ENCODE data around the gene COL4A2. TPM values are rescaled to one million over a fixed set of nuclear protein-coding genes. Genes with fewer than 3 reads are reported as not detected.

Gene COL4A2
- total RNA-seq, 6 experiments from 2014 or later, result 8.4 to 65.8 (median 42.5) TPM

GRCh38 chr13:110442930-110443621 is 136.0 kb downstream of the COL4A2 start:
- Histone ChIP-seq H3K27me3 (no peaks in the 10 kb centered on the region), H3K36me3 (no peaks in the 10 kb centered on the region), H3K27ac (no peak overlapping the region), H3K9me3 (no peaks in the 10 kb centered on the region), H3K4me3 (no peak overlapping the region), H3K4me1 (no peaks in the 10 kb centered on the region)
- ATAC-seq, result peak in 1 of 4 donors; percentile 8
- WGBS (ENCODE audit: insufficient coverage, low coverage, low lambda C conversion rate, missing lambda C conversion rate), result 58% methylated on average over 10 of the region's 10 CpGs
- DNase-seq, result no peak
- TF ChIP-seq CTCF (IDR thresholded peaks at IDR 0.05) (no peak), POLR2A (IDR thresholded peaks at IDR 0.05) (no peak)
- intact Hi-C loops (cut with DNase I), result no loop called here

- Histone ChIP-seq H3K36me3 (no peaks in the 10 kb centered on the region), H3K4me1 (no peaks in the 10 kb centered on the region), H3K9me3 (no peaks in the 10 kb centered on the region), H3K27ac (no peak overlapping the region), H3K4me3 (no peak overlapping the region), H3K27me3 (no peaks in the 10 kb centered on the region)
- DNase-seq (no peak), ATAC-seq (no peak)
- no peak for TF ChIP-seq POLR2A (IDR thresholded peaks at IDR 0.05)
- TF ChIP-seq CTCF (IDR thresholded peaks at IDR 0.05), result no peak
- intact Hi-C loops (cut with DNase I), result no loop called here
- WGBS (ENCODE audit: insufficient coverage, low coverage, low lambda C conversion rate, missing lambda C conversion rate), result 50% methylated on average over 6 of the region's 12 CpGs
Observed at GRCh38 chr13:110443622-110444225, 136.6 kb downstream of the COL4A2 start.

- WGBS (ENCODE audit: insufficient coverage, low coverage, low lambda C conversion rate, missing lambda C conversion rate), result 64% methylated on average over 7 of the region's 7 CpGs
- ATAC-seq, result peak in 2 of 4 donors; percentile 27 to 49
- no peak for TF ChIP-seq POLR2A (IDR thresholded peaks at IDR 0.05)
- TF ChIP-seq CTCF (IDR thresholded peaks at IDR 0.05), result peak; percentile 8 to 29 (median 23)
- no peaks in the 10 kb centered on the region for H3K4me1 ChIP-seq
- no peak for DNase-seq
- intact Hi-C loops (cut with DNase I), result no loop called here
- no peak overlapping the region for H3K4me3 ChIP-seq
- no peaks in the 10 kb centered on the region for H3K36me3 ChIP-seq
- no peaks in the 10 kb centered on the region for H3K27me3 ChIP-seq
- H3K27ac ChIP-seq, result no peak overlapping the region
- H3K9me3 ChIP-seq, result no peaks in the 10 kb centered on the region
Observed at GRCh38 chr13:110444226-110444653, 137.2 kb downstream of the COL4A2 start.

- Histone ChIP-seq H3K27ac (no peak overlapping the region), H3K27me3 (no peaks in the 10 kb centered on the region), H3K36me3 (no peaks in the 10 kb centered on the region), H3K4me3 (no peak overlapping the region), H3K9me3 (no peaks in the 10 kb centered on the region), H3K4me1 (no peaks in the 10 kb centered on the region)
- DNase-seq, result no peak
- 57% methylated on average over 6 of the region's 7 CpGs for WGBS (ENCODE audit: insufficient coverage, low coverage, low lambda C conversion rate, missing lambda C conversion rate)
- ATAC-seq, result no peak
- TF ChIP-seq CTCF (IDR thresholded peaks at IDR 0.05) (no peak), POLR2A (IDR thresholded peaks at IDR 0.05) (no peak)
- intact Hi-C loops (cut with DNase I), result no loop called here
Observed at GRCh38 chr13:110445183-110445582, 138.1 kb downstream of the COL4A2 start.

All from right lobe of liver (tissue), 6 donors.